ENCODE data around the gene ELL2.

DNA sequence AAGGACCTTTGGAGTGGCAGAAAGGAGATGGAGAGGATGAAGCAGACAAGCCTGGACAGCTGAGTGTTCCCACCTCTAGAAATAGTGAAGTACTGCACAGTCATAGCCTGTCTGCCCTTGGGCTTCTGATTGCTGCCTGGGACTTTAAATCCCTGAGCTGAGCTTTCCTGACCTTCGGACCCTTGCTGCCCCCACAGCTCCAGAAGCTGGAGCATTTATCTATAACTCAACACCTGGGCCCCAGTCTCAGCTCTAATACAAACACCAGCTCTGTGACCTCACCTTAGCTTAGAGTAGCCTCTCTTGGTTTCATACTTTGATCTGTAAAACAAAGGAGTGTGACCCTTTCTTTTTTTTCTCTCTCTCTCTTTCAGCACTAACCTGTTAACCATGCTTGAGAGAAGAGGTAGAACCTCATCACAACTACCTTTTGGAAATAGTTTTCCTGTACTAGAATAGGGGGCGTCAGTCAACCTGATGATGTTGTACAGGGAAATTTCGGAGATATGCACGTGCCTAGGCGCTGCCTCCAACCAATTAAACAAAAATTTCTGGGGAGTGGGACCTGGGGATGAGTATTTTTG lies 25.4 kb upstream of the ELL2 start:
- TF ChIP-seq, protein P1, sequence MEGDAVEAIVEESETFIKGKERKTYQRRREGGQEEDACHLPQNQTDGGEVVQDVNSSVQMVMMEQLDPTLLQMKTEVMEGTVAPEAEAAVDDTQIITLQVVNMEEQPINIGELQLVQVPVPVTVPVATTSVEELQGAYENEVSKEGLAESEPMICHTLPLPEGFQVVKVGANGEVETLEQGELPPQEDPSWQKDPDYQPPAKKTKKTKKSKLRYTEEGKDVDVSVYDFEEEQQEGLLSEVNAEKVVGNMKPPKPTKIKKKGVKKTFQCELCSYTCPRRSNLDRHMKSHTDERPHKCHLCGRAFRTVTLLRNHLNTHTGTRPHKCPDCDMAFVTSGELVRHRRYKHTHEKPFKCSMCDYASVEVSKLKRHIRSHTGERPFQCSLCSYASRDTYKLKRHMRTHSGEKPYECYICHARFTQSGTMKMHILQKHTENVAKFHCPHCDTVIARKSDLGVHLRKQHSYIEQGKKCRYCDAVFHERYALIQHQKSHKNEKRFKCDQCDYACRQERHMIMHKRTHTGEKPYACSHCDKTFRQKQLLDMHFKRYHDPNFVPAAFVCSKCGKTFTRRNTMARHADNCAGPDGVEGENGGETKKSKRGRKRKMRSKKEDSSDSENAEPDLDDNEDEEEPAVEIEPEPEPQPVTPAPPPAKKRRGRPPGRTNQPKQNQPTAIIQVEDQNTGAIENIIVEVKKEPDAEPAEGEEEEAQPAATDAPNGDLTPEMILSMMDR (IDR thresholded peaks at IDR 0.05), result no peak
- TF ChIP-seq POLR2A (IDR thresholded peaks at IDR 0.05), result peak; percentile 27
